GM19324 (cell line): ENCODE data around the gene SLC35F1.

Source experiments
- ATAC-seq: cut with Tn5 transposase; IDR thresholded peaks from one replicate; pipeline ENCODE4 v1.9.1; 2021; ENCODE audit warnings: mild to moderate bottlenecking, moderate library complexity; ENCODE audit not compliant: unreplicated experiment, low FRiP score

SLC35F1 gene

GRCh38 chr6:118103381-118104146 lies 196.5 kb downstream of the SLC35F1 start:
- no peak for ATAC-seq

GRCh38 chr6:118122161-118122725 lies 215.2 kb downstream of the SLC35F1 start:
- no peak for ATAC-seq

GRCh38 chr6:118122801-118123200 lies 215.7 kb downstream of the SLC35F1 start:
- peak; percentile 49 for ATAC-seq

GRCh38 chr6:118123503-118124037 lies 216.5 kb downstream of the SLC35F1 start:
- ATAC-seq, result no peak

- ATAC-seq, result no peak
These were observed 217.8 kb downstream of the SLC35F1 start for GRCh38 chr6:118124851-118125250.

GRCh38 chr6:118128755-118129154 lies 221.7 kb downstream of the SLC35F1 start:
- no peak for ATAC-seq

GRCh38 chr6:118134206-118134605 lies 227.1 kb downstream of the SLC35F1 start:
- no peak for ATAC-seq

- ATAC-seq, result no peak
These were observed 227.7 kb downstream of the SLC35F1 start for GRCh38 chr6:118134736-118135135.

GRCh38 chr6:118135371-118135770 lies 228.3 kb downstream of the SLC35F1 start:
- no peak for ATAC-seq

- ATAC-seq, result no peak
These were observed 234.1 kb downstream of the SLC35F1 start for GRCh38 chr6:118141211-118141610.

- ATAC-seq, result no peak
These were observed 239.5 kb downstream of the SLC35F1 start for GRCh38 chr6:118146584-118146983.

GRCh38 chr6:118147511-118147910 lies 240.4 kb downstream of the SLC35F1 start:
- ATAC-seq, result no peak

GRCh38 chr6:118148561-118148960 lies 241.5 kb downstream of the SLC35F1 start:
- no peak for ATAC-seq

- no peak for ATAC-seq
These were observed 245.5 kb downstream of the SLC35F1 start for GRCh38 chr6:118152524-118152923.

GRCh38 chr6:118161343-118161742 lies 254.3 kb downstream of the SLC35F1 start:
- no peak for ATAC-seq

GRCh38 chr6:118163542-118163941 lies 256.5 kb downstream of the SLC35F1 start:
- ATAC-seq, result no peak

GRCh38 chr6:118165500-118165899 lies 258.4 kb downstream of the SLC35F1 start:
- no peak for ATAC-seq

- no peak for ATAC-seq
These were observed 261.4 kb downstream of the SLC35F1 start for GRCh38 chr6:118168421-118168820.

- ATAC-seq, result no peak
These were observed 264.8 kb downstream of the SLC35F1 start for GRCh38 chr6:118171852-118172251.

GRCh38 chr6:118174071-118174470 lies 267.0 kb downstream of the SLC35F1 start:
- no peak for ATAC-seq

- no peak for ATAC-seq
These were observed 270.7 kb downstream of the SLC35F1 start for GRCh38 chr6:118177720-118178119.

- no peak for ATAC-seq
These were observed 272.0 kb downstream of the SLC35F1 start for GRCh38 chr6:118179048-118179447.
